ENCODE data around the gene AKR1D1.
"Not testable (repeated sequence)": the region's sequence is repeated elsewhere in the genome, so short reads cannot be mapped to it uniquely, and the experiment has no call there.

The AKR1D1 gene

DNA sequence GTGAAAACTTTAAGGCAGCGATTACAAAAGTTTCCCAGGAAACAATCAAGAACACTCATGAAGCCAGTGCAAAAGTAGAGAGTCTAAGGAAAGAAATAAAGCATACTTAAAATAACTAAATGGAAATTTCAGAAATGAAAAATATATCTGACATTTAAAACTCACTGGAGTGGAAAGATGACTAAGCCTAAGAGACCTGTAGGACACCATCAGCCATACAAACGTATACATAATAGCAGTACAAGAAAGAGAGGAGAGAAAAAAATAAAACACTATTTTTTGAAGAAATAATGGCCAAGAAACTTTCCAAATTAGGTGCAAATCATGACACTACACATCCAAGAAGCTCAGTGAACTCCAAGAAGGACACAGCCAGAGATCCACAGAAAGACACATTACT is 5.4 kb upstream of the AKR1D1 start:
- TF ChIP-seq, protein P1, sequence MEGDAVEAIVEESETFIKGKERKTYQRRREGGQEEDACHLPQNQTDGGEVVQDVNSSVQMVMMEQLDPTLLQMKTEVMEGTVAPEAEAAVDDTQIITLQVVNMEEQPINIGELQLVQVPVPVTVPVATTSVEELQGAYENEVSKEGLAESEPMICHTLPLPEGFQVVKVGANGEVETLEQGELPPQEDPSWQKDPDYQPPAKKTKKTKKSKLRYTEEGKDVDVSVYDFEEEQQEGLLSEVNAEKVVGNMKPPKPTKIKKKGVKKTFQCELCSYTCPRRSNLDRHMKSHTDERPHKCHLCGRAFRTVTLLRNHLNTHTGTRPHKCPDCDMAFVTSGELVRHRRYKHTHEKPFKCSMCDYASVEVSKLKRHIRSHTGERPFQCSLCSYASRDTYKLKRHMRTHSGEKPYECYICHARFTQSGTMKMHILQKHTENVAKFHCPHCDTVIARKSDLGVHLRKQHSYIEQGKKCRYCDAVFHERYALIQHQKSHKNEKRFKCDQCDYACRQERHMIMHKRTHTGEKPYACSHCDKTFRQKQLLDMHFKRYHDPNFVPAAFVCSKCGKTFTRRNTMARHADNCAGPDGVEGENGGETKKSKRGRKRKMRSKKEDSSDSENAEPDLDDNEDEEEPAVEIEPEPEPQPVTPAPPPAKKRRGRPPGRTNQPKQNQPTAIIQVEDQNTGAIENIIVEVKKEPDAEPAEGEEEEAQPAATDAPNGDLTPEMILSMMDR (IDR thresholded peaks at IDR 0.05; ENCODE audit: low read depth, low read length, missing control alignments) = no peak
- DNase-seq (ENCODE audit: low read depth) = no peak
- no peak overlapping the region for H3K4me3 ChIP-seq (ENCODE audit: low read depth, low read length)

DNA sequence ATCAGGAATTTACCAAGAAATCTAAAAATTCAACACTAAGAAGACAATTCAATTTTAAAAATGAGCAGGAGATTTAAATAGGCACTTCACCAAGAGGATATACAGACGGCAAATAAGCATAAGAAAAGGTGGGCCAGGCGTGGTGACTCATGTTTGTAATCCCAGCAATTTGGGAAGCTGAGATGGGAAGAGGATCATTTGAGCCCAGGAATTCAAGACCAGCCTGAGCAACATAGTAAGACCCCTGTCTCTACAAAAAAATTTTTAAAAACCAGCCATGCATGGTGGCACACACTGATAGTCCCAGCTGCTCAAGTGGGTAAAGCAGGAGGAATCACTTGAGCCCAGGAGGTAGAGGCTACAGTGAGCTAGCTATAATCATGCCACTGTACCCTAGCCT is 3.5 kb upstream of the AKR1D1 start:
- DNase-seq (ENCODE audit: low read depth) = no peak
- TF ChIP-seq, protein P1 (IDR thresholded peaks at IDR 0.05; ENCODE audit: low read depth, low read length, missing control alignments) = no peak
- no peak overlapping the region for H3K4me3 ChIP-seq (ENCODE audit: low read depth, low read length)

DNA sequence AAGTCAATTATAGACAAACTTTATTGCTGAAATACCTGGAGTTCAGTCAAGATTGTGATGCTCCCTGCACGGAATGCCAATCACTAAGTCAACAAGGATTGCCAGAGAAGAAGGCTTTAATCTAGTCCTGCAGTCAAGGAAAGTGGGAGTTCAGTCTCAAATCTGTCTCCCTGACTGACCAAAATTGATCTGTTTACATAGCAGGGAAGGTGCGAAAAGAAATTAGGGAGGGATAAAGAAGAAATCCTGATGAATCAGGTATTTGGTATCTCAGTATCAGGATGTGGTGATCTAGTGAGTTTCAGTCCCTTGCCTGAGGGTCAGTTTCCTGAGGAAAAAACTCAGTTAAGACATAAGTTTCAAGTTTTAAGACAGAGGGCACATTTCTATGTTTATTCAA is 2.1 kb upstream of the AKR1D1 start:
- no peak for DNase-seq (ENCODE audit: low read depth)
- H3K4me3 ChIP-seq (ENCODE audit: low read depth, low read length) = no peak overlapping the region
- TF ChIP-seq, protein P1 (IDR thresholded peaks at IDR 0.05; ENCODE audit: low read depth, low read length, missing control alignments) = no peak

DNA sequence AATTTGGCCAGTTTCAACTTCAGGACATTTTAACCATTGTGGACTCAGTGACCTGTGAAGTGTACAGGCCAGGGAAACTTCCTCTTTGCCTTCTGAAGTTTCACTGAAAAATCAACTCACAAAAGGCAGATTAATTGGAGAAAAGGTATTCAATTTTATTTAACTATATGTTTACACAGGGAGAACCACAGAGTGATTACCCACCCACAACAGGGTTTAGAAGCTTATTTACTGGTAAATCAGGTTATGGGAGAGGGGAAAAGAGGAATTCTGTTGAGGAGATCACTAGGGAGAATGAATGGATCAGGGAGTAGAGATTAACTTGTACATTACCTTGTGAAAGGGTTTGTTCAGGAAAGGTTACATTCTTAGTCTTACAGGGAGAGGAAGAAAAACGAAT is 1.7 kb upstream of the AKR1D1 start:
- TF ChIP-seq, protein P1 (IDR thresholded peaks at IDR 0.05; ENCODE audit: low read depth, low read length, missing control alignments) = no peak
- no peak overlapping the region for H3K4me3 ChIP-seq (ENCODE audit: low read depth, low read length)
- no peak for DNase-seq (ENCODE audit: low read depth)

DNA sequence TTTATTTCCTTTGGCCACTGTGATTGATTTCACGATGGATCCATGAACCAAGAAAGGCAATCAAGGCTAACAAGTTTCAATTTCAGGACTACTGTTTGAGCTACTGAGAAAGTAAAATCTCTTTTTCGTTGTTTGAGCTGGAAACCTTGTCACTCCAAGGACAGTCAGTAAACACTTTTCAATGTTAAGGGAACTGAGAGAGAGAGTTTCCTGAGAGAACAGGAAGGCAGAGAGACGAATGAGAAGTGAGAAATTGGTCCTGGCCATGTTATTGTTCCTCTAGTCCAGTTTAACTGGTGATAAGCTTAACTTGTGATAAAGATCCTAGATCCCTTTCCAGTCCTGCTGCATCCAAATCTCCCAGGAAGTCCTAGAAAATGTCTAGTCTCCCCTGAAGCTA is 909 bp upstream of the AKR1D1 start:
- no peak for DNase-seq (ENCODE audit: low read depth)
- TF ChIP-seq, protein P1 (IDR thresholded peaks at IDR 0.05; ENCODE audit: low read depth, low read length, missing control alignments) = no peak
- no peak overlapping the region for H3K4me3 ChIP-seq (ENCODE audit: low read depth, low read length)

DNA sequence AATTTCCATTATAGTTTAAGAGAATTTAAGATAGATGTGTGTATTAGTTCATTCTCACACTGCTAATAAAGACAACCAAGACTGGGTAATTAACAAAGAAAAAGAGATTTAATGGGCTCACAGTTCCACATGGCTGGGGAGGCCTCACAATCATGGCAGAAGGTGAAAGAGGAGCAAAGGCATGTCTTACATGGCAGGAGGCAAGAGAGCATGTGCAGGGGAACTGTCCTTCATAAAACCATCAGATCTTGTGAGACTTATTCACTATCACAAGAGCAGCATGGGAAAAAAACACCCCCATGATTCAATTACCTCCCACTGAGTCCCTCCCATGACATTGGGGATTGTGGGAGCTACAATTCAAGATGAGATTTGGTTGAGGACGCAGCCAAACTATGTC is 473 bp upstream of the AKR1D1 start:
- not testable (repeated sequence) for H3K4me3 ChIP-seq (ENCODE audit: low read depth, low read length); DNase-seq (ENCODE audit: low read depth)

DNA sequence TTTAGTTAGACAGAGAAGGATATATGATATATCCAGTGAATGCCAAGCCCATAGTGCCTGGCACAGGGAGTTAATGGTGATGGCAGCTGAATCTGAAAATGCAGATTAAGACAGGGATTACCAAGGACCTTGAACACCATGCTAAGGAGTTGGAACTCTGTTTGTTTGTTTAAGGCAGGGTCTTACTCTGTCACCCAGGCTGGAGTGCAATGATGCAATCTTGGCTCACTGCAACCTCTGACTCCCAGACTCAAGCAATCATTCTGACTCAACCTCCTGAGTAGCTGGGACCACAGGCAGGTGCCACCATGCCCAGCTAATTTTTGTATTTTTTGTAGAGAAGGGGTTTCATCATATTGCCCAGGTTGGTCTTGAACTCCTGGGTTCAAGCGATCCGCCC is 1.6 kb downstream of the AKR1D1 start:
- TF ChIP-seq, protein P1 (IDR thresholded peaks at IDR 0.05; ENCODE audit: low read depth, low read length, missing control alignments) = no peak
- DNase-seq (ENCODE audit: low read depth) = no peak

DNA sequence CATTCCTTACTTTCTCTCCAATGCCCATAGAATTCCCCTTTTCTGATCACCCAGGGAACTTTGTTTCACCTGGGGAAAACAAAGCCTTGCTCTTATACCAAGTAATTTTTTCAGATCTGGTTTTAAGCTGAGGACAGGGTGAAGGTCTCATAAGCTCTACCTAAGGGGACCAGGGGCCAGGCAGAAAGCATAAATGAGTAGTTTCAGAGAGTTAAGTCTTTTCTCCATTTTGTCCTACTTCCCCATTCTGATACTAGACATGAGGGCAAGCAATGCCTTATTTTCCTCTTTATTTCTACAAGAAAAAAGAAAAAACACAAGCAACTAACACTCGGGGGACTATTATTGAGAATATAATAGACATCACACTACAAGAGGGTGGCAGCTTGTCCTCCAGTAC is 2.9 kb downstream of the AKR1D1 start:
- no peak overlapping the region for H3K4me3 ChIP-seq (ENCODE audit: low read depth, low read length)
- TF ChIP-seq, protein P1 (IDR thresholded peaks at IDR 0.05; ENCODE audit: low read depth, low read length, missing control alignments) = no peak
- DNase-seq (ENCODE audit: low read depth) = no peak

More for the DNA sequence above, 1.6 kb downstream of the AKR1D1 start:
- H3K4me3 ChIP-seq (ENCODE audit: low read depth, low read length) = no peak overlapping the region
